SK-N-SH treated with all-trans-retinoic acid at 6 μM for 48 hours (cell line): ENCODE measurements around the gene PTX4.

ENCODE experiments used
- ATAC-seq: fragments of 200-7000 bp; cut with Tn5 transposase; 3 replicates; pipeline ENCODE4 v1.9.1; 2020; ENCODE audit warnings: mild to moderate bottlenecking, moderate library complexity
- BACH2 ChIP-seq: fragments of 250-450 bp; sonication (Bioruptor Pico); IDR thresholded peaks from 2 replicates; pipeline ENCODE4 v1.9.0; 2021; ENCODE audit warnings: mild to moderate bottlenecking, borderline replicate concordance
- CREB5 ChIP-seq: fragments of 250-450 bp; sonication (Bioruptor Pico); IDR thresholded peaks from 2 replicates; pipeline ENCODE4 v1.5.1; 2020; ENCODE audit warnings: low read depth, mild to moderate bottlenecking, moderate library complexity
- CSDC2 ChIP-seq: fragments of 250-450 bp; sonication (Bioruptor Pico); IDR thresholded peaks from 2 replicates; pipeline ENCODE4 v1.5.0; 2020; ENCODE audit warnings: mild to moderate bottlenecking, moderate library complexity
- CSRNP3 ChIP-seq: fragments of 250-450 bp; sonication (Bioruptor Pico); IDR thresholded peaks from 2 replicates; pipeline ENCODE4 v1.5.1; 2021; ENCODE audit warnings: mild to moderate bottlenecking, moderate library complexity
- GLIS3 ChIP-seq: fragments of 250-450 bp; sonication (Bioruptor Pico); IDR thresholded peaks from 2 replicates; pipeline ENCODE4 v1.5.0; 2020; ENCODE audit warnings: mild to moderate bottlenecking, moderate library complexity
- ISL1 ChIP-seq: fragments of 250-450 bp; sonication (Bioruptor Pico); IDR thresholded peaks from 2 replicates; pipeline ENCODE4 v2.1.2; 2022; ENCODE audit warnings: mild to moderate bottlenecking, moderate library complexity
- OSR1 ChIP-seq: fragments of 250-450 bp; sonication (Bioruptor Pico); IDR thresholded peaks from 2 replicates; pipeline ENCODE4 v1.8.0; 2022; ENCODE audit warnings: moderate library complexity, mild to moderate bottlenecking, inconsistent platforms
- PATZ1 ChIP-seq: fragments of 250-450 bp; sonication (Bioruptor Pico); IDR thresholded peaks from 2 replicates; pipeline ENCODE4 v1.8.0; 2020; ENCODE audit warnings: mild to moderate bottlenecking, moderate library complexity, borderline replicate concordance
- POU6F1 ChIP-seq: fragments of 250-450 bp; sonication (Bioruptor Pico); IDR thresholded peaks from 2 replicates; pipeline ENCODE4 v1.8.0; 2021; ENCODE audit warnings: low read depth, mild to moderate bottlenecking, moderate library complexity, borderline replicate concordance
- PPARA ChIP-seq: fragments of 250-450 bp; sonication (Bioruptor Pico); IDR thresholded peaks from 2 replicates; pipeline ENCODE4 v1.5.0; 2020; ENCODE audit warnings: mild to moderate bottlenecking, borderline replicate concordance
- RARB ChIP-seq: fragments of 250-450 bp; sonication (Bioruptor Pico); IDR thresholded peaks from 2 replicates; pipeline ENCODE4 v1.8.0; 2021; ENCODE audit warnings: mild to moderate bottlenecking, moderate library complexity
- SNAI2 ChIP-seq: fragments of 250-450 bp; sonication (Bioruptor Pico); IDR thresholded peaks from 2 replicates; pipeline ENCODE4 v1.5.0; 2020; ENCODE audit warnings: mild to moderate bottlenecking, moderate library complexity
- TOX ChIP-seq: fragments of 250-450 bp; sonication (Bioruptor Pico); IDR thresholded peaks from 2 replicates; pipeline ENCODE4 v1.8.0; 2021; ENCODE audit warnings: mild to moderate bottlenecking, moderate library complexity, borderline replicate concordance
- TSHZ2 ChIP-seq: fragments of 250-450 bp; sonication (Bioruptor Pico); IDR thresholded peaks from 2 replicates; pipeline ENCODE4 v1.5.0; 2020; ENCODE audit warnings: mild to moderate bottlenecking, moderate library complexity
- ZC3H10 ChIP-seq: fragments of 250-450 bp; sonication (Bioruptor Pico); IDR thresholded peaks from 2 replicates; pipeline ENCODE4 v1.5.1; 2021; ENCODE audit warnings: mild to moderate bottlenecking, moderate library complexity
- ZFP3 ChIP-seq: fragments of 250-450 bp; sonication (Bioruptor Pico); IDR thresholded peaks from 2 replicates; pipeline ENCODE4 v1.5.0; 2020; ENCODE audit warnings: mild to moderate bottlenecking, moderate library complexity
- ZFP30 ChIP-seq: fragments of 450-650 bp; formaldehyde crosslinking; IDR thresholded peaks from 2 replicates; pipeline ENCODE4 v1.5.0; 2022; ENCODE audit warnings: mild to moderate bottlenecking, moderate library complexity
- ZNF565 ChIP-seq: fragments of 450-650 bp; formaldehyde crosslinking; conservative IDR thresholded peaks from 2 replicates; pipeline ENCODE4 v1.5.0; 2020; ENCODE audit warnings: low read depth, mild to moderate bottlenecking, moderate library complexity
- ZNF70 ChIP-seq: fragments of 450-650 bp; formaldehyde crosslinking; IDR thresholded peaks from 2 replicates; pipeline ENCODE4 v1.5.0; 2020; ENCODE audit warnings: mild to moderate bottlenecking, moderate library complexity
- ZNF8 ChIP-seq: fragments of 450-650 bp; formaldehyde crosslinking; IDR thresholded peaks from 2 replicates; pipeline ENCODE4 v1.5.0; 2020; ENCODE audit warnings: mild to moderate bottlenecking, moderate library complexity

PTX4 gene

GRCh38 chr16:1536601-1537000 lies 47.9 kb upstream of the PTX4 start:
- ATAC-seq, result no peak
- TF ChIP-seq ZC3H10 (CRISPR knock-in tag), result no peak
- no peak for TF ChIP-seq PATZ1 (CRISPR knock-in tag)
- no peak for TF ChIP-seq ZNF8 (CRISPR knock-in tag)
- TF ChIP-seq ISL1 (CRISPR knock-in tag), result no peak
- no peak for TF ChIP-seq ZFP3
- no peak for TF ChIP-seq GLIS3
- no peak for TF ChIP-seq TSHZ2 (CRISPR knock-in tag)
- no peak for TF ChIP-seq ZNF70 (CRISPR knock-in tag)
- TF ChIP-seq CSDC2, result no peak
- TF ChIP-seq POU6F1 (CRISPR knock-in tag), result no peak
- no peak for TF ChIP-seq TOX
- TF ChIP-seq PPARA, result no peak
- no peak for TF ChIP-seq ZFP30 (CRISPR knock-in tag)
- TF ChIP-seq BACH2, result no peak
- no peak for TF ChIP-seq ZNF565 (CRISPR knock-in tag)

- no peak for ATAC-seq
- no peak for TF ChIP-seq PATZ1 (CRISPR knock-in tag)
- no peak for TF ChIP-seq RARB (CRISPR knock-in tag)
Measured at GRCh38 chr16:1535391-1536291, 46.9 kb upstream of the PTX4 start.

GRCh38 chr16:1534021-1535020 lies 45.6 kb upstream of the PTX4 start:
- no peak for TF ChIP-seq ZFP3
- TF ChIP-seq POU6F1 (CRISPR knock-in tag), result no peak
- no peak for TF ChIP-seq CREB5
- no peak for TF ChIP-seq ZFP30 (CRISPR knock-in tag)
- no peak for TF ChIP-seq RARB (CRISPR knock-in tag)
- no peak for TF ChIP-seq OSR1 (CRISPR knock-in tag)
- TF ChIP-seq BACH2, result no peak
- TF ChIP-seq CSDC2, result no peak
- no peak for TF ChIP-seq CSRNP3 (CRISPR knock-in tag)
- no peak for TF ChIP-seq SNAI2 (CRISPR knock-in tag)
- no peak for TF ChIP-seq PPARA
- ATAC-seq, result no peak
